HepG2 (cell line): ENCODE data around the gene THSD8. TPM values are rescaled to one million over a fixed set of nuclear protein-coding genes. Genes with fewer than 3 reads are reported as not detected.

Source experiments
- ATAC-seq: fragments of 200-7000 bp; cut with Tn5 transposase; 3 replicates; pipeline ENCODE4 v1.9.1; 2020; ENCODE audit warnings: mild to moderate bottlenecking, moderate library complexity
- BruUV-seq: library from RNA; stranded (reverse); fragments of 400-500 nt; replicated peaks from 2 replicates; lab custom pipeline; 2021; lab: Mats Ljungman, UMichigan
- CTCF ChIA-PET: fragments of 300-600 bp; formaldehyde crosslinking; extraction: SDS; loops from one replicate; lab custom pipeline; 2021; ENCODE audit warnings: low total read pairs, inconsistent platforms, low intra/inter-chr PET ratio; lab: Yijun Ruan, JAX
- POLR2A ChIA-PET: fragments of 350-600 bp; sonication (Branson Sonifier 250); formaldehyde crosslinking; loops from one replicate; lab custom pipeline; 2020; ENCODE audit warnings: antibody characterized with exemption, inconsistent platforms; lab: Yijun Ruan, JAX
- DNase-seq: peaks from one replicate; pipeline ENCODE4 v3.0.0-alpha.2; 2015; ENCODE audit warnings: low spot score
- FAIRE-seq: peaks from 3 replicates; lab custom pipeline; 2011; peaks lifted over from hg19 to GRCh38; lab: Jason Lieb, UNC
- H2AFZ ChIP-seq: one replicate; pipeline ENCODE4 v1.6.1; 2011; ENCODE audit warnings: low read length, inconsistent platforms
- H3K27ac ChIP-seq: fragments of 300-600 bp; 3 replicates; pipeline ENCODE4 v1.8.0; 2011; ENCODE audit warnings: mixed run types, mild to moderate bottlenecking, mixed read lengths, low read length, inconsistent platforms; ENCODE audit not compliant: insufficient read depth; ENCODE audit errors: extremely low read length
- H3K27me3 ChIP-seq, 2 experiments: fragments of 200-600 bp in 1 of 2; 2 replicates in 1 of 2; 3 replicates in 1 of 2; pipeline versions ENCODE4 v1.6.0 to v1.8.0; 2011; ENCODE audit warnings: low read length in 2 of 2, mild to moderate bottlenecking in 2 of 2, moderate library complexity in 2 of 2, inconsistent platforms in 1 of 2; ENCODE audit not compliant: insufficient read depth in 2 of 2, control insufficient read depth in 1 of 2
- H3K36me3 ChIP-seq, 2 experiments: fragments of 200-600 bp in 1 of 2; replicated peaks in 1 of 2; 2 replicates in 1 of 2; 3 replicates in 1 of 2; pipeline versions ENCODE4 v1.5.1 to v1.8.0; 2011; ENCODE audit warnings: low read length in 2 of 2, inconsistent platforms in 1 of 2; ENCODE audit not compliant: insufficient read depth in 2 of 2, control insufficient read depth in 1 of 2
- H3K4me1 ChIP-seq: 2 replicates; pipeline ENCODE4 v1.5.1; 2012; ENCODE audit warnings: low read length, inconsistent platforms; ENCODE audit not compliant: insufficient read depth
- H3K4me2 ChIP-seq: 2 replicates; pipeline ENCODE4 v1.6.0; 2011; ENCODE audit warnings: low read depth, low read length, inconsistent platforms
- H3K4me3 ChIP-seq, 3 experiments: fragments of 200-600 bp in 1 of 3; sonication (generic), shearing (Covaris generic) in 1 of 3; replicated peaks in 1 of 3; 2 replicates each; pipeline ENCODE4 v1.5.1; 2011 to 2016; ENCODE audit warnings: low read length in 3 of 3, inconsistent platforms in 2 of 3, low read depth in 2 of 3, mild to moderate bottlenecking in 2 of 3, control low read depth in 1 of 3, mixed read lengths in 1 of 3; ENCODE audit not compliant: insufficient read depth in 1 of 3
- H3K79me2 ChIP-seq: one replicate; pipeline ENCODE4 v1.6.1; 2011; ENCODE audit warnings: low read length, inconsistent platforms; ENCODE audit not compliant: insufficient read depth
- H3K9ac ChIP-seq: 2 replicates; pipeline ENCODE4 v1.6.0; 2011; ENCODE audit warnings: mild to moderate bottlenecking, low read depth, low read length, inconsistent platforms; ENCODE audit not compliant: insufficient read depth
- H3K9me3 ChIP-seq: 2 replicates; pipeline ENCODE4 v1.5.1; 2012; ENCODE audit warnings: mild to moderate bottlenecking, low read length
- H4K20me1 ChIP-seq: 2 replicates; pipeline ENCODE4 v1.6.0; 2011; ENCODE audit warnings: inconsistent platforms, mild to moderate bottlenecking, low read length, moderate library complexity; ENCODE audit not compliant: insufficient read depth
- NAIF1 ChIP-seq: sonication (generic); formaldehyde crosslinking; IDR thresholded peaks from 2 replicates; pipeline ENCODE4 v1.5.0; 2020; ENCODE audit warnings: mild to moderate bottlenecking, missing genetic modification reagents, borderline replicate concordance
- PTBP1 ChIP-seq: fragments of 200-400 bp; formaldehyde crosslinking; IDR thresholded peaks from 2 replicates; pipeline ENCODE4 v1.6.1; 2018; ENCODE audit warnings: low read length, low read depth; ENCODE audit not compliant: poor library complexity, severe bottlenecking
- SALL1 ChIP-seq: sonication (generic); formaldehyde crosslinking; IDR thresholded peaks from 2 replicates; pipeline ENCODE4 v1.8.0; 2022; ENCODE audit warnings: mild to moderate bottlenecking, missing genetic modification reagents
- SKI ChIP-seq: fragments of 450-650 bp; IDR thresholded peaks from one replicate; pipeline ENCODE4 v1.6.1; 2018; ENCODE audit warnings: mild to moderate bottlenecking; ENCODE audit not compliant: partially characterized antibody
- XRCC5 ChIP-seq: fragments of 200-400 bp; formaldehyde crosslinking; optimal IDR thresholded peaks from 2 replicates; pipeline ENCODE3; 2017; ENCODE audit warnings: mild to moderate bottlenecking, low read length
- ZFY ChIP-seq: sonication (generic); formaldehyde crosslinking; IDR thresholded peaks from 2 replicates; pipeline ENCODE4 v1.4.0; 2020; ENCODE audit warnings: missing genetic modification reagents
- ZNF121 ChIP-seq: sonication (generic); formaldehyde crosslinking; IDR thresholded peaks from 2 replicates; pipeline ENCODE4 v1.5.0; 2020; ENCODE audit warnings: mild to moderate bottlenecking, missing genetic modification reagents
- ZNF256 ChIP-seq: sonication (generic); formaldehyde crosslinking; conservative IDR thresholded peaks from 2 replicates; pipeline ENCODE4 v1.4.0; 2020; ENCODE audit warnings: missing genetic modification reagents
- ZNF276 ChIP-seq: sonication (generic); formaldehyde crosslinking; IDR thresholded peaks from 2 replicates; pipeline ENCODE4 v1.4.0; 2020; ENCODE audit warnings: mild to moderate bottlenecking, low read depth, missing genetic modification reagents
- ZNF281 ChIP-seq: sonication (generic); formaldehyde crosslinking; IDR thresholded peaks from 2 replicates; pipeline ENCODE4 v1.4.0; 2020; ENCODE audit warnings: missing genetic modification reagents, borderline replicate concordance
- ZNF512 ChIP-seq: sonication (generic); formaldehyde crosslinking; IDR thresholded peaks from 2 replicates; pipeline ENCODE4 v1.4.0; 2020; ENCODE audit warnings: mild to moderate bottlenecking, missing genetic modification reagents
- ZSCAN25 ChIP-seq: sonication (generic); formaldehyde crosslinking; IDR thresholded peaks from 2 replicates; pipeline ENCODE4 v1.8.0; 2022; ENCODE audit warnings: mild to moderate bottlenecking, missing genetic modification reagents
- WGBS: methylation state at CpG from one replicate; pipeline ENCODE4 v1.1.6; 2017; ENCODE audit warnings: low lambda C conversion rate; 5-methylcytosine and 5-hydroxymethylcytosine counted together
- in situ Hi-C: cut with HindIII; loops from 2 replicates; pipeline ENCODE4 v1.10.0; 2017; ENCODE audit warnings: low pct_unique_long_range_greater_than_20kb; ENCODE audit not compliant: extremely low pct_ligation_motif_present
- intact Hi-C: fragments of 100-400 bp; cut with micrococcal nuclease; formaldehyde crosslinking; loops from one replicate; pipeline ENCODE4 v1.10.0; 2022; ENCODE audit not compliant: unreplicated experiment
- polyA plus RNA-seq, 8 experiments: library from polyadenylated mRNA; depleted of rRNA in 3 of 8; stranded (reverse) in 7 of 8; unstranded in 1 of 8; fragments of >200 nt; fragmentation: Illumina TruSeq in 4 of 8; extraction: Trizol in 4 of 8; gene quantifications; 2 replicates each; pipeline versions ENCODE4 v1.2.1 to v1.2.3, GENCODE V29; 2011 to 2016; ENCODE audit warnings: low read depth in 4 of 8, missing spikeins in 1 of 8, mixed read lengths in 1 of 8; ENCODE audit not compliant: insufficient read depth in 1 of 8
- total RNA-seq, 5 experiments: library from RNA; depleted of rRNA; stranded (reverse); fragments of >200 nt; fragmentation: Illumina TruSeq; extraction: Trizol; gene quantifications; 2 replicates each; pipeline ENCODE4 v1.2.3, GENCODE V29; 2016; ENCODE audit warnings: low read depth in 1 of 5
- TF ChIP-seq, protein P1 (sequence below): sonication (generic); formaldehyde crosslinking; conservative IDR thresholded peaks from 2 replicates; pipeline ENCODE4 v1.4.0; 2020; ENCODE audit warnings: mild to moderate bottlenecking, missing genetic modification reagents, moderate library complexity

THSD8 gene
- total and polyA plus RNA-seq, 2 of the 13 experiments (the other 11 are each of a cell fraction or from before 2014, with no cell fraction given) = 4.8 to 14.9 TPM

DNA sequence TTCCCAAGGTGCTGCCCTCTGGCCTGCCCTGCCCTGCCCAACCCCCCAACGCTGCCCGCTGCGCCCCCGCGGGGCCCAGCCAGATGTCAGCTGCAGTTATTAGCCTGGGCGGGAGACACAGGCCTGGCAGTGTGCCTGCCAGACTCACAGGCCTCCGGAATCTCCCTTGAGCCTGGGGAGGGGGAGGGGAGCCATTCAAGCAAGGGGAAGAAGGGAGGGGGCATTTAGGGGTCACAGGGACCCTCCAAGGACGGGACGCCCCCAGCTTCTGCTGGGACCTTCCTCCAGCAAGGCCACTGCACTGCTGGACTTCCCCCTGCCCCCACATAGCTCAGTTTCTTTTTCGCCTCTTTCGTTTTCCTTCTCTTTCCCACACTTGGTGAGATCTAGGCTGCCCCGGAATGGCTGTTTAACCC is 13.2 kb upstream of the THSD8 start:
- peaks cover 8% of the 10 kb centered on the region for H3K79me2 ChIP-seq
- peak overlapping the region; percentile 89 for H3K9ac ChIP-seq
- no peak for ATAC-seq
- no peak for FAIRE-seq
- H3K36me3 ChIP-seq = no peaks in the 10 kb centered on the region
- H4K20me1 ChIP-seq = no peaks in the 10 kb centered on the region
- intact Hi-C loops (no loop called here), in situ Hi-C loops (no loop called here)
- ChIA-PET CTCF (interaction anchor here (1.4 kb wide), 1 partner anchor 10 kb away, joined by 4 read pairs; no protein-coding TSS in a partner anchor), POLR2A (interaction anchor here (1.4 to 1.9 kb wide), 3 partner anchors 11 to 65 kb away, joined by 4 to 21 read pairs (median 8); partner anchors contain the start of genes GET3 and TNPO2)
- peak overlapping the region; percentile 99 for H3K4me2 ChIP-seq
- no peaks in the 10 kb centered on the region for H3K9me3 ChIP-seq
- peak overlapping the region; percentile 39 to 87 (median 47) for H3K4me3 ChIP-seq
- WGBS = 2% methylated on average over 11 of the region's 12 CpGs
- no peaks in the 10 kb centered on the region; a peak in 2 of 5 replicates for H3K27me3 ChIP-seq
- H3K4me1 ChIP-seq = peaks cover 66% of the 10 kb centered on the region
- H2AFZ ChIP-seq = no peak overlapping the region
- DNase-seq = peak; percentile 41
- peak overlapping the region; percentile 59 for H3K27ac ChIP-seq
- BruUV-seq = TSS peak; percentile 52
- TF ChIP-seq ZNF512 = no peak
- 0 out of 2 replicates have a peak, but pooled peaks have one; percentile 28 for TF ChIP-seq ZSCAN25 (CRISPR knock-in tag)
- TF ChIP-seq PTBP1 = peak; percentile 59
- peak; percentile 18 for TF ChIP-seq SKI
- 0 out of 2 replicates have a peak, but pooled peaks have one; percentile 6 for TF ChIP-seq ZNF276 (CRISPR knock-in tag)
- TF ChIP-seq NAIF1 (CRISPR knock-in tag) = 0 out of 2 replicates have a peak, but pooled peaks have one; percentile 33
- no peak for TF ChIP-seq ZNF256
- TF ChIP-seq XRCC5 = peak; percentile 16
- peak; percentile 39; the same call in 1 of the 2 replicates for TF ChIP-seq ZFY
- TF ChIP-seq, protein P1, sequence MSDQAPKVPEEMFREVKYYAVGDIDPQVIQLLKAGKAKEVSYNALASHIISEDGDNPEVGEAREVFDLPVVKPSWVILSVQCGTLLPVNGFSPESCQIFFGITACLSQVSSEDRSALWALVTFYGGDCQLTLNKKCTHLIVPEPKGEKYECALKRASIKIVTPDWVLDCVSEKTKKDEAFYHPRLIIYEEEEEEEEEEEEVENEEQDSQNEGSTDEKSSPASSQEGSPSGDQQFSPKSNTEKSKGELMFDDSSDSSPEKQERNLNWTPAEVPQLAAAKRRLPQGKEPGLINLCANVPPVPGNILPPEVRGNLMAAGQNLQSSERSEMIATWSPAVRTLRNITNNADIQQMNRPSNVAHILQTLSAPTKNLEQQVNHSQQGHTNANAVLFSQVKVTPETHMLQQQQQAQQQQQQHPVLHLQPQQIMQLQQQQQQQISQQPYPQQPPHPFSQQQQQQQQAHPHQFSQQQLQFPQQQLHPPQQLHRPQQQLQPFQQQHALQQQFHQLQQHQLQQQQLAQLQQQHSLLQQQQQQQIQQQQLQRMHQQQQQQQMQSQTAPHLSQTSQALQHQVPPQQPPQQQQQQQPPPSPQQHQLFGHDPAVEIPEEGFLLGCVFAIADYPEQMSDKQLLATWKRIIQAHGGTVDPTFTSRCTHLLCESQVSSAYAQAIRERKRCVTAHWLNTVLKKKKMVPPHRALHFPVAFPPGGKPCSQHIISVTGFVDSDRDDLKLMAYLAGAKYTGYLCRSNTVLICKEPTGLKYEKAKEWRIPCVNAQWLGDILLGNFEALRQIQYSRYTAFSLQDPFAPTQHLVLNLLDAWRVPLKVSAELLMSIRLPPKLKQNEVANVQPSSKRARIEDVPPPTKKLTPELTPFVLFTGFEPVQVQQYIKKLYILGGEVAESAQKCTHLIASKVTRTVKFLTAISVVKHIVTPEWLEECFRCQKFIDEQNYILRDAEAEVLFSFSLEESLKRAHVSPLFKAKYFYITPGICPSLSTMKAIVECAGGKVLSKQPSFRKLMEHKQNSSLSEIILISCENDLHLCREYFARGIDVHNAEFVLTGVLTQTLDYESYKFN = peak; percentile 46
- TF ChIP-seq ZNF281 (CRISPR knock-in tag) = peak; percentile 87
- peak; percentile 13; the same call in 1 of the 2 replicates for TF ChIP-seq SALL1 (CRISPR knock-in tag)
- 0 out of 2 replicates have a peak, but pooled peaks have one; percentile 8 for TF ChIP-seq ZNF121
